GM19463 (cell line): ENCODE measurements around the gene ANKMY1.

Experiments
- ATAC-seq: cut with Tn5 transposase; IDR thresholded peaks from one replicate; pipeline ENCODE4 v1.9.1; 2021; ENCODE audit warnings: mild to moderate bottlenecking, moderate library complexity; ENCODE audit not compliant: unreplicated experiment

ANKMY1 gene

DNA sequence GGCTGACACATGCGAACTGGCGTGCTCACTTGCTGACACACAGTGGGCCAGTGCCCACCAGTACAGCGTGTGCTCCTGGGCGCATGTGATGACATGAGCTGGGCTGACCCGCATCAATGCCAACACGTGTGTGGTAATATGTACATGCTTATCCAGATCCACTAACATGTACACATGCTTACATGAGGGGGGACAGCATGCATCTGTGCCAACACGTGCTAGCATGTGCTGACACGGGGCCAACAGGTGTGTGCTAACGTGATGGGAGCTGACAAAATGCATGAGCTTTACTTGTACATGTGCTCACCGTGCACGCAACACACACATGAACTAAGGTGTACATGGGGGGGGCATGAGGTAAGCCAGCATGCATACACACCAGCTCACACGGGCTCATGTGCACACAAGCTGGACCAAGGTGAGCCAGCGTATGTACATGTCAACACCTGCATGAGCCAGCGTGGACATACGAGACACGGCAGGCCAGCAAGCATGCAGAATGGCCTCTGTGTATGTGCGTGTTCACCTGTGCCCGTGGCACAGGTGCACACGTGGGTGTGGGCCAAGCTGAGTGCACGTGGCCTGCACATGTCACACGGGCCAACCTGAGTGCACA, 93.8 kb downstream of the ANKMY1 start:
- no peak for ATAC-seq

- no peak for ATAC-seq
Measured at GRCh38 chr2:240463274-240463865, 94.4 kb downstream of the ANKMY1 start.

DNA sequence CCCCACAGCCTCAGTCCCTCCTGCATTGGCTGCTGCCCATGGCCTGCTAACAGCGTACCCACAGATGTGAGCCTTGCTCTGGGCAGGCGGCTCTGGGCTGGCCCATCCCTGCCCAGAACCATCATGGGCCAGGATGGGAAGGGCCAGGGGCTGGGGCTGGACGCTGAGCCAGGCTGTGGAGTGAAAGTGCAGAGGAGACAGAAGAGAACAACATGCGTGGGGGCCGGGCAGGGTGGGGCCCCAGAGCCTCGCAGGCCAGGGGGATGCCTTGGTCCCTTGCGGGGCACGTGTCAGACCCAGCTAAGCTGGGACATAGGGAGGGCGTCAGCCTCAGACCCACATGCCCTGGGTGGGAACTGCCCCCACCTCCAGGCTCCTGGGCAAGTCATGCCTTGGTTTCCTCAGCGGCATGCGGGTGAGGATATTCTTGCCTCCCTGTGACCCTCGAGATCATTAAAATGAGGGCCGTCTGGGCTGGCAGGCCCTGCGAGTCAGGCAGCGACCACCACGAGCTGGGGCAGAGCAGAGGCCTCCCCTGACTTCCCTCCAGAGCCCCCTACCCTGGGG, 95.0 kb downstream of the ANKMY1 start:
- ATAC-seq: no peak

GRCh38 chr2:240462073-240462706, 95.6 kb downstream of the ANKMY1 start:
- ATAC-seq: no peak

- no peak for ATAC-seq
Measured at GRCh38 chr2:240461471-240462072, 96.2 kb downstream of the ANKMY1 start.

- ATAC-seq: no peak
Measured at GRCh38 chr2:240460781-240461431, 96.9 kb downstream of the ANKMY1 start.

GRCh38 chr2:240460253-240460711, 97.5 kb downstream of the ANKMY1 start:
- no peak for ATAC-seq

DNA sequence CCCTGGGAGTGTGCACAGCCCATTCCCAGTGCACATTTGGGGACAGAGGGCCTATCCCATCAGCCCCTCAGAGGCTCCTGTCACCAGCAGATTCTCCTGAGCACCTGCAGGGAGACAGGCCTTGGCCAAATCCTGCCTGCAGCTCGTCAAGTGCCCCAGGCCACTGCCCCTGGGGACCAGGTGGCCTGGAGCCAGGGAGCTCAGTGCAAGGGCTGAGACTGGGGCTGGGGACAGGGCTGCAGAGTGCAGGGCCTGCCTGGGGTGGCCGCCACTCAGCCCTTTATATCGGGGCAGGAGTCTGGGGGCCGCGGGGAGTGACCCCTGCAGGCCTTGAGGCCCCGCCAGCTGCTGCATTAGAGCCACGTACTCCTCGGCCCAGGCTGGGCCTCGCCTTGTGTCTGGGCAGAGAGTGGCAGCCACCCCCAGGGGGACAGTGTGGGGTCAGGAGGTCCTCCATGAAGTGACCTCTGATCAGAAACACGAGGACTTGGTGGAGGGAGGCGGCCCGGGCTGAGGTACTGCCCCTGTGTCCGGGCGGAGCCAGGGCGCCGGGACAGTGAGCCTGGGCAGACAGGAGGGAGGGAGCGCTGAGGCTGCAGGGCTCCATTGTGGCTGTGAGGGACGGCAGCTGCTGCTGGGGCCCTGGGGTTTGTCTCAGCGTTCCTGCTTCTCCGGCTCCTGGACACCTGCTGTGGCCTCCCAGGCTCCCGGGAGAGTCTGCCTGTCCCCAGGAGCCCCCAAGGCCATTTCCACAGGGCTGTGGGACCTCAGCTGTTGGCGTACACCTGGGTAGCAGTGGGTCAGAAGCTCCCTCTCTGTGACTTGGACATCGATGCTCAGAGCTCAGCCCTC, 98.2 kb downstream of the ANKMY1 start:
- no peak for ATAC-seq

DNA sequence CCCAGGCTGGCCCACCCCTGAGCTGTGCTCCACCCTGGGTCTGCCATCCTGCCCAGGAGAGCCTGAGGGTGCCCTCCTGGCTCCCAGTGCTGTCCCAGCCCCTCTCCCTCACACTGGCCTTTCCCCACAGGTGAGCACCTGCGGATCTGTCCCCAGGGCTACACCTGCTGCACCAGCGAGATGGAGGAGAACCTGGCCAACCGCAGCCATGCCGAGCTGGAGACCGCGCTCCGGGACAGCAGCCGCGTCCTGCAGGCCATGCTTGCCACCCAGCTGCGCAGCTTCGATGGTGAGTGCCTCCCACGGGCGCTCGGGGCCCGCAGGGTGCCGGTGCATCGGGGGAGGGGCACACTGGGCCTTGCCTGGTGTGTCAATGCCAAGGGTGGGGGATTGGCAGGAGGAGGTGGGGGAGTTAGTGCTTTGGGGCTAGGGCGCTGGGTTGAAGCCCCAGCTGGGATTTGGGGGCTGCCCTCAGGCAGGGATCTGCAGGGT, 98.8 kb downstream of the ANKMY1 start:
- ATAC-seq: no peak

GRCh38 chr2:240458044-240458899, 99.5 kb downstream of the ANKMY1 start:
- no peak for ATAC-seq

DNA sequence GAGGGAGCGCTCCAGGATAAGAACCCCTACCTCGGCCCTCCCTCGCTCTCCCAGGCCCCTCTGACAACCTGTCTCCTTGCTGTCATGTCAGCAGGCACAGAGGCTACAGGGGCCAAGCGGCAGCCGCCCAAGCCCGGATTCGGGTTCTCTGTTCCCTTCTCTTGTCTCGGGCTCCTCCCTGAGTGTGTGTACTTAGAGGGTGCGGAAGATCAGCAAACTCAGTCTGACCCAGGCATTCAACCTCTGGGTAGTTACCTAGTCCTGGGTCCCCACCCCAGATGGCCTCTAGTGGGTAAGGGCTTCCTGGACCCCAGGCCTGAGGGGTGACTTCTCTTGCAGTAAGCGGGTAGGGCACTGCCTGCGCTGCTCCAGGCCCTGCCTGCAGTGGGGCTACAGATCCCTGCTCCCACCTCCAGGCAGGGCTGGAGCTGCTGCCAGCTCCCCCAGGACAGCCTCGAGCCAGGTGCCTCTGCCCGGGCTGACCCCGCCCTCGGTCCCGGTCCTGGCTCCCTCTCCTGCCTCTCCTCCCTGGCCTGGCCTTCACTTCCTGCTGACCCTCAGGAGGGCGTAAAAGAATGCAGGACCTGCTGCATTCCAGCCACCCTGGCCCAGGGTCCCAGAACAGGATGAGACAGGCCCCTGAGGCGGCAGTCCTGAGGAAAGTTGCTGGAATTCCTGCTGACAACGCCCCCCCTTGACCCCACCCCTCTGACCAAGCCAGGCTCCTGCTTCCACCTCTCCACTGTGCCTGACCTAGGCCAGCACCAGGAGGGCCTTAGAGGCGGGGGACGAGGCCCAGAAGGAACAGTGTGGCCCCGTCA, 100.4 kb downstream of the ANKMY1 start:
- no peak for ATAC-seq

- no peak for ATAC-seq
Measured at GRCh38 chr2:240456447-240457222, 101.2 kb downstream of the ANKMY1 start.

GRCh38 chr2:240455647-240456446, 101.9 kb downstream of the ANKMY1 start:
- no peak for ATAC-seq

- ATAC-seq: no peak
Measured at GRCh38 chr2:240455272-240455646, 102.5 kb downstream of the ANKMY1 start.

GRCh38 chr2:240454106-240454901, 103.5 kb downstream of the ANKMY1 start:
- no peak for ATAC-seq
